Uterus (tissue), 2 donors: Measurements from ENCODE around the gene BDNF.

Experiments
- POLR2A ChIP-seq, 2 donors: fragments of 450-650 bp; IDR thresholded peaks; one replicate each; pipeline ENCODE4 v1.6.1; 2016; ENCODE audit warnings: antibody characterized with exemption in 2 of 2, mild to moderate bottlenecking in 1 of 2, moderate library complexity in 1 of 2
- TF ChIP-seq, protein P1 (sequence below), 4 experiments: fragments of 200-600 bp in 2 of 4; fragments of 450-650 bp in 2 of 4; sonication (generic) in 2 of 4; IDR thresholded peaks; one replicate each; pipeline ENCODE4 v1.5.1; 2016 to 2019; ENCODE audit warnings: antibody characterized with exemption in 4 of 4, mild to moderate bottlenecking in 2 of 4, moderate library complexity in 1 of 4

- TF ChIP-seq POLR2A (IDR thresholded peaks at IDR 0.05): no peak
- TF ChIP-seq, protein P1, sequence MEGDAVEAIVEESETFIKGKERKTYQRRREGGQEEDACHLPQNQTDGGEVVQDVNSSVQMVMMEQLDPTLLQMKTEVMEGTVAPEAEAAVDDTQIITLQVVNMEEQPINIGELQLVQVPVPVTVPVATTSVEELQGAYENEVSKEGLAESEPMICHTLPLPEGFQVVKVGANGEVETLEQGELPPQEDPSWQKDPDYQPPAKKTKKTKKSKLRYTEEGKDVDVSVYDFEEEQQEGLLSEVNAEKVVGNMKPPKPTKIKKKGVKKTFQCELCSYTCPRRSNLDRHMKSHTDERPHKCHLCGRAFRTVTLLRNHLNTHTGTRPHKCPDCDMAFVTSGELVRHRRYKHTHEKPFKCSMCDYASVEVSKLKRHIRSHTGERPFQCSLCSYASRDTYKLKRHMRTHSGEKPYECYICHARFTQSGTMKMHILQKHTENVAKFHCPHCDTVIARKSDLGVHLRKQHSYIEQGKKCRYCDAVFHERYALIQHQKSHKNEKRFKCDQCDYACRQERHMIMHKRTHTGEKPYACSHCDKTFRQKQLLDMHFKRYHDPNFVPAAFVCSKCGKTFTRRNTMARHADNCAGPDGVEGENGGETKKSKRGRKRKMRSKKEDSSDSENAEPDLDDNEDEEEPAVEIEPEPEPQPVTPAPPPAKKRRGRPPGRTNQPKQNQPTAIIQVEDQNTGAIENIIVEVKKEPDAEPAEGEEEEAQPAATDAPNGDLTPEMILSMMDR (IDR thresholded peaks at IDR 0.05): no peak
Observed at GRCh38 chr11:27626938-27627586, 73.2 kb downstream of the BDNF start.
